ENCODE data around the gene COL23A1.
"Not testable (repeated sequence)": the region's sequence is repeated elsewhere in the genome, so short reads cannot be mapped to it uniquely, and the experiment has no call there.

COL23A1 gene

DNA sequence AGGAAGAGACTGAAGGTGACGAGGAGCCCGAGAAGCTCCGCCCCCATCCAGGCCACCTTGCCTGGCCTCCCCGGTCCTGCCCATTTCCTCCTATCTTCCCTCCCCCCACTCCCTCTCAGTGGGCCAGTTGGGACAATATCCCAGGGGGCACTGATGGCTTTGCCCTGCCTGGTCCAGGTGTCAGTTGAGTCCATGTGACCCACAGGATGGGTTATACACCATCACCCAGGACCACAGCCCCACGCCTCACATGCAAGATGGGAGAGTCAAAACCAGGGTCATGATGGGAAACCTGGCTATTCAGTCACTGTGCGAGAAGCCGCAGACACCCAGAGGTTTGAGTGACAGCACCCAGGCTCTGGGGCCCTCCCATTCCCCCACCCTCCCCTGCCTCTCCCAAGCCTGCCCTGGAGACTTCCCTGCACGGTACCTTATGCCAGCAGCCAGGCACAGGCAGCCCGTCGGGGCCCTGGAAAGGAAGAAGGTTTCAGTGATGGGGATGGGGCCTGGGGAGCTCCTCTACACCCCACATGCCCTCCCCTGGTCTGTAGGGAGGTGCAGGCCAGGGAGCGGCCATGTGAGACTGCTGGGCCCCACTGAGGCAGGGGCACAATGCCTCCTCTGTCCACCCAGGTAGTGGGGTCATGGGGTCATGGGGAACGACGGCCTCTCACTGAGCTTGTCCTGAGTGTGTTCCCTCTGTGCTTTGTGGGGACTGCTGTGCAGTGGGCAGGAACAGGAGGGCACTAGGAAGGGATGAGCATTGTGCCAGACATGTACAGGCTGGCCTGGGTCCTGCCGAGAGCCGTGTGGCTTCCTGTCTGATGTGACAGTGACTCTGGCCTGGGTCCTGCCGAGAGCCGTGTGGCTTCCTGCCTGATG is 351.2 kb downstream of the COL23A1 start:
- DNase-seq (ENCODE audit: low read depth), result no peak

DNA sequence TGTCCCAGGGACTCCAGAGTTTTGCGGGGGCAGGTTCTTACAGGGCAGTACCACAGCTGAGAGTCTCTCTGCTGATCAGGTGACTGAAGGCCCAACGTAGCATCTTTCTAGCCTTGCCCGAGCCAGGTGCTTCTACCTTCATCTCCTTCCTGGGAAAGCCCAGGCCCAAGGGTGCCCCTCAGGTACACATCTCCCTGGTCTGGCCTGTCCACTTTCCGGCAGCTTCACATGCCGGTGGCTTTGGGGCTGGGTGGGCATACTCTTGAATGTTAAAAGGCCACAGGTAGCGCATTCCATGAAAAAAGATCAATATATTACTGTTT is 351.9 kb downstream of the COL23A1 start:
- DNase-seq (ENCODE audit: low read depth), result no peak

DNA sequence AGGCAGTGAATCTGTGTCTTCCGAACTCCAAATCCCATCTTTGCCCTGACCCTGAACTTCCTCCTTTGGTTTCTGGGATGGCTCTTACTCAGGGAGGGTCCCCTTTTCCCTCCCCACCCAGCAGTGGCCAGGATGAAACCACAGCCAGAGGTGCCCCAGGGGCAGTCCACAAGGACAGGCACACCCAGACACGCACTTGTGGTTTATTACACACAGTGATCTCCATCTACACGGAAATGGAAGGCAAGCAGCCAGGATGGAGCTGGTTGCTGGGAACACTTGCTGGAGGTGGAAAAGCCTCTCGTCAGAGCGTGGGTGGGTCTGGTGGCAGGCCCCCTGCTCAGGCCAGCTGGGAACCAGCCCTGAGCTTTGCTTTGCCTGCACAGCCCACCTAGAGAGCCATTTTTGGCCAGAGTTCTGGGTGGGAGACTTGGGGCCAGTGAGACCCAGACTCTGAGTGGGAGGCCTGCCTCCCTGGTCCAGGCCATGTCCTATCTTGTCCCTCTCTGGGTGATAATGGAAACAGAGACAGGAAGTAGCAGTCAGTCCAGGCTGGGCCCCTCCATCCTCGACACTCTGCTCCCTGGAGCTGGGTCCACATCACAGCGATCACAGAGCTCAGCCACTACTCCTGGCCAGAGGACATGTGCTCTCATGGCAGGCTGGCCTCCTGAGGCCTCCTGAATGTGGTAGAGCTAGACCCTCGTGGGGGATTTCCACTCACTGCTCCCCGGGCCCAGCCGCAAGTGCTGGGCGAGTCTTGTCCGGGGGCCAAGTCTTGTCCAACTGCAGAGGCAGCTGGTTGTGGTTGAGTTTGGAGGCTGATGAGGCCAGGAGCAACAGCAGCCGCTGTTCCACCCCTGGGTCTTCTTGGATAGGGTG is 352.5 kb downstream of the COL23A1 start:
- no peak for DNase-seq (ENCODE audit: low read depth)

DNA sequence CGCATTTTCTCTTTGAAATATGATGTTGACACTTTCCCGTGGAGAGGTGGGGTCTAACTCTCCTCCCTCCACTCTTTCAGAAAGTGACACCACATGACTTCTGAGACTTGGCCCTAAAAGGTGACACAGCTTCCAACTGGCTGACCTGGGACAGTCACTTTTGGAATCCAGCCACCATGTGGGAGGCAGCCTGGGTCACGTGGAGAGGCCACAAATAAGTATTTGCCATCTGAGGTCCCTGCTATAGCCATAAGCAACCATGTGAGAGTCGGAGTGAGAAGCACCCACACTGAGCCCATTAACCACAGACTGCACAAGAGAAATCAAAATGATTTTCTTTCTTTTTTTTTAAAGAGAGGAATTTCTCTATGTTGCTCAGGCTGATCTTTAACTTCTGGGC is 353.5 kb downstream of the COL23A1 start:
- no peak for DNase-seq (ENCODE audit: low read depth)

DNA sequence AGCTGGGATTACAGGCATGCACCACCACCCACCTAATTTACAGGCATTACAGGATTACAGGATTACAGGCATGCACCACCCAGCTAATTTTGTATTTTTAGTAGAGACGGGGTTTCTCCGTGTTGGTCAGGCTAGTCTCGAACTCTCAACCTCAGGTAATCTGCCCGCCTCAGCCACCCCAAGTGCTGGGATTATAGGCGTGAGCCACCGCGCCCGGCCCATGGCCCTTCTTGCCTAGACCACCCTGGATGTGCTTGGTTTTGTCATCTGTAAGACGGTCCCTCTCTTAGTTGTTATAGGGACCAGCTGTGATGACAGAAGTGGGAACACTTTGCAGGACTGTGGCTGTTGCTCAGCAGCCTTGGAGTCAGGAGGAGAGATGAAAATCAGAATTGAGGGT is 354.1 kb downstream of the COL23A1 start:
- no peak for DNase-seq (ENCODE audit: low read depth)

DNA sequence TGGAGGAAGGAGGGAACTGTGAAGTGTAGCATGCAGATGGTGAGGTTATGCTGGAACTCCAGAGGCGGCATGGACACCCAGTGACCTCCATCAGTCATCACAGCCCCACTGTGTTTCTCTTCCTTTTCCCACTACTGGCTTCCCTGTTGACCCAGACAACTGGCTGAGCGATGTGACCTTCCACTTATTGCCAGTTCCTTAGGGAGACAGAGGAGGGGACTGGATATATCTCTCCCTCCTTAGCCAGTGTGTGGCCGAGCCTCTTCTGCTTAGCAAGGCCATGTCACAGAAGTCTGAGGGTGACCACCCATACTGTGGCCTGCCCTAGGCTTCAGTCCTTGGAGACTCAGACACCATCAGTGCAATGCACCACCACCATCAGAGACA is 354.6 kb downstream of the COL23A1 start:
- DNase-seq (ENCODE audit: low read depth), result no peak

DNA sequence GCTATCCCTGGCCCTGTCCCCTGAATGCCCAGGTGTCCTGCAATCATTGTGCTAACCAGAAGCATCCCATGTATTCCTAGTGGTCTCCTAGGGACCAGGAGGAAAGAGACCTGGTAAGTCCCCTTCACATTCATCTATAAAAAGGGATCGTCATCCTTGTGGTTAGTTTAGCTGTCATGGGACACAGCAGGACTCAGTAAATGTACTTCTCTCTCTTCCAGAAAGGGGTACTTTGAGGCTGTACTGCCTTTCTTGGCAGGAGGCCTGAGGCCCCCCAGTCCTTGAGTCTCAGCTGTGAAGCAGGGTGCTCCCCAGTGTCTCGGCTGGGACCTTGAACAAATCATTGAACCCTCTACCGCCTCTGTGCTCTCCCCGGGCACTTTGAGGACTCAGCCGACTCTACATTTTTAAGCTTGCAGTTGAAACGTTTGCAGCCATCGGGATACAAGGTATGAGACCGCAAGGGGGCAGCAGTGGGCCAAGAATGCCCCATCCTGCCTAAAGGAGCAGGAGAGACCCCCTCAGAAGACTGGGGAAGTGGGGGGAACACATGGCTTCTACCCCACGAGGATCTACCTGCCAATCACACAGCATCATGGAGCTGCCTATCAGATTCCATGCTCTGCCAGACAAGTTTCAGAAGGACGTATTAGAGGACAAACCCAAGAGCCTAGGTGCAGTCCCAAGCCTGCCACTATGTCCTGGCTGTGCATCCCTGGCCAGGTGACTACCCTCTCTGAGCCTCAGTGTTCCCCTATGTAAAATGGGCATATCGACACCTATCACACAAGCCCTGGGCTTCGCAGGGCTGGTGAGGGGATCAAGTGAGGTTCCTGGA is 355.2 kb downstream of the COL23A1 start:
- DNase-seq (ENCODE audit: low read depth), result peak; percentile 46

DNA sequence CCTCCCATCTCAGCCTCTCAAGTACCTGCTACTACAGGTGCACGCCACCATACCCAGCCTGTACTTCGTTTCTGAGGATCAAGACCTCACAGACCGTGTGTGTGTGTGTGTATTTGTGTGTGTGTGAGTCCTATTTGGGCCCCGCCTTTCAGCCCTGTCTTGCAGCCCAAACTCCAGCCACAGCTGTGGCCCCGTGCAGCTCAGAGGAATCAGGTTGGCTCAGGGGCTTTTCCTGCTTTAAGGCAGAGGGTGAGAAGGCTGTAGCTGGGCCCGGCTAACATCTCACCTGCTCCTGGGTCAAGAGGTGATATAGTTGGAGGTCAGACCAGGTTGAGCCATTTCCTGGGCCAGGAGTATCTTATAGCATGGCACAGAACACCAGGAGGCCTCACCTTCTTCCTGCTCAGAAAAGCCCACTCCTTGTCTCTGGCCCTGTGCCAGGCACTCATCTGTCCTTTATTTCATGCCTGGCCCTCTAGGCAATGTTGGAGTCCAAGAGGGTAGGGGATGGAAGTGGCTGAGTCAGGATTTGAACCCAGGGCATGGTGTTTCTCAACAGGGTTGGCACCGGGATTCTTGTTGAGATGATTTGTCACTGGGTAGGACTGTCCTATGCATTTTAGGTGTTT is 356.0 kb downstream of the COL23A1 start:
- no peak for DNase-seq (ENCODE audit: low read depth)

DNA sequence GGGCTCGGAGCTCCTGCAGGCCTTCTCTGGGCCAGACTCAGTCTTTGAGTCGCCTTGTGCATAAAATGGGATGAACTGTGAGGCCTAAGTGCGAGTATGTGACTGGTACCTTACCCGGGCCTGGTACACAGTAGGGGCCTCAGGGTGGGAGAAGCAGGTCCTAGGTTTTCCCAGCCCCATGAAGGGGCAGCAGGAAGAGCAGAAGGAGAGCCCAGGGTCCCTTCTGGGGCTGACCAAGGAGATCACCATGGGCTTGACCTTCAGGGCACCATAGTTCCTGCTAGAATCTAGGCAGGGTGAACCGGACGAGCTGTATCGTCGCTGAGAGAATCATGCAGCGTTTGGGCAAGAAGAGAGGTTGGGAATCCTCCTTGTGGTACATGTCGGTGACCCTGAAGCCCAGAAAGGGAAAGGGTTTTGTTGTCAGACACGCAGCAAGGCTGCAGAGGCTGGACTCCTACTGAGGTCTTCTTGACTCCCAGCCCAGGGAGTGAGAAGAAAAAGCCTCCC is 357.2 kb downstream of the COL23A1 start:
- DNase-seq (ENCODE audit: low read depth), result no peak

DNA sequence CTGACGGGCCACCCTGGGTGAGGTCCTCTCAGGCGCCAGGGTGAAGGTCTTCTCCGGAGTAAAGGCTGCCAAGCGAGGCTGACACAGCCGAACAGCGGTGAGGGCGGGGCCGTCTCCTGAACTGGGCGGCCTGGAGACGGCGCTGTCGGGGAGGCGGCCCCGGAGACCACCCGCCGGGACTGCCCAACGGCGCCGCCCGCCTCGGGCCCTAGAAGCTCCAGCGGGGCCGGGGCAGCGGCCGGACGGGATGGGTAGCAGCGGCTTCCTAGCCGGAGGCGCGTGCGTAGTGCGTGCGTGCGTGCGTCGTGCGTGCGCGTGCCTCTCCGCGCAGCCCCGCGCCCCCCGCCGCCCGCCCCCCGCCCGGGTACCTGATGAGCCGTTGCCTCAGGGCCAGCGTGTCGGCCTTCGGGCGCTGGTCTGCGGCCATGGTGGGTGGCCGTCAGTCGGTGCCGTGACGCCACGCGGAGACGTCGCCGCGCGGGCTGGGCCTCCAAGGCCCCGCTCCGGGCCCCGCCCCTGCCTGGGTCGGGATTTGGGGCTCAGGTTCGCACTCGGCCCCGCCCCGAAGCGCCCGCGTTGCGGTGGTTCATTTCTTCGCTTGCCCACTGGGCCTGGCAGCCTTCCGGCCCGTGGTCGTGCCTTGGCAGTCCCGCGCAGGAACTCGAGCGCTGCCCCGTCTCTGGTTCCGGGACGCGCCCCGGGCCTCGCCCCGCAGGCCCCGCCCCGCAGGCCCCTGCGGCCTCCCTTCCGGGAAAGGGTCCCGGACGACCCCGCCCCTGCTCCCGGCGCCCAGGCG is 357.9 kb downstream of the COL23A1 start, which contains the start of gene PHYKPL:
Gene PHYKPL (minus strand): TSS at position 679 of the 796 bp plus-strand sequence. CDS start 252 bp downstream, at position 427.
- DNase-seq (ENCODE audit: low read depth), result peak; percentile 54

DNA sequence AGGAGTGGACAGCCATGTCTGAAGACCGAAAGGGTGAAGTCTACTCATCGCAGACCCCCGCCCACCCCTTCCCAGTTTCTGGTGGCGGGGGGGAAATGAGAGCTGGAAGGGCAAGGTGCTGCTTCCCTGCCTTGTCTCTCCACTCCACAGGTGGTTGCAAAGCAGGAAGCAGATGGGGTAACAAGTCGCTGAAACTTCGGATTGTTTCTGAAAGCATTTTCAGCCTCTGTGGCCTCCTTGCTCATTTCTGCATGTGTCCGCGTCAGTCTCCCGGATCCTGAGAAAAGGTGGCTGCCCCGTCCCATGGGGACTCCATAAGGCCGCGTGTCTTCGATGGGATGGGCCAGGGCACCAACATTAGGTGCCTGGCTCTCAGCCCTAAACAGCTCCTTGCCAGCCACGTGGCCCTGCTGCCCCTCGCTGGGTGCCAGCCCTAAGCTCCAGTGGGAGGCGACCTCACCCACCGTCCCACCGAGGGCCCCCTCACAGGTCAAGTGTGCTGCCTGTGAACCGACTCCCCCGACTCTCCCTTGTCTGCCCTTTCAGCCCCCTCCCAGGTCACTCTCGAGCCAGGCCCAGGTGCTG is 358.6 kb downstream of the COL23A1 start:
- no peak for DNase-seq (ENCODE audit: low read depth)

DNA sequence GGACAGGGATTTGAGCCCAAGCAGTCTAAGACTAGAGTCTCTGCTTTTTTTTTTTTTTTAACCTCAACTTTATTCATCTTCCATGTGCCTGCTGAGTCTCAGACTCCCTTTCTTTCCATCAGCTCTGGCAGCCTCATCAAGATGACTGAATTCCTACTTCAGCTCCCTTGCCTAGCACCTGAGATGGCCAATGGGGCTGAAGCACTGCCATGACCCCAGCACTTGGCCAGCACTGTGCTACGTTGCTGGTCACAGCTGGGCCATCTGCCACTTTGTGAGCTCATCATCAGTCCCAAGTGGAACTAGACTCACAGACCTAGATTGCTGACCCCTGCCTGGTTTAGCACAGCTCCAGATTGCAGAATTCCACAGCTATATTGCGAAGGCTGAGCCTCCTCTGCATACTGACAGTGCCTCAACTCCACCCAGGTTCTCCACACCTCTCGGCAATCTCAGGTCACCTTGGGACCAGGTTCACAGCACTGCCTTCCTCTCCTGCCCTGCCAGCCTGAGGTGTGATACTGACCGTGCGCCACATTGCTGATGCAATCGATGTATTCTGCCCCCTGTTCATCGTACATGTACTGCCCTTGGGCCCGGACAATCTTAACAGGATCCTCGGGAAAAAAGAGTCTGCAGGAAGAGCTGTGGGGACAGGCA is 359.2 kb downstream of the COL23A1 start:
- DNase-seq (ENCODE audit: low read depth), result no peak

DNA sequence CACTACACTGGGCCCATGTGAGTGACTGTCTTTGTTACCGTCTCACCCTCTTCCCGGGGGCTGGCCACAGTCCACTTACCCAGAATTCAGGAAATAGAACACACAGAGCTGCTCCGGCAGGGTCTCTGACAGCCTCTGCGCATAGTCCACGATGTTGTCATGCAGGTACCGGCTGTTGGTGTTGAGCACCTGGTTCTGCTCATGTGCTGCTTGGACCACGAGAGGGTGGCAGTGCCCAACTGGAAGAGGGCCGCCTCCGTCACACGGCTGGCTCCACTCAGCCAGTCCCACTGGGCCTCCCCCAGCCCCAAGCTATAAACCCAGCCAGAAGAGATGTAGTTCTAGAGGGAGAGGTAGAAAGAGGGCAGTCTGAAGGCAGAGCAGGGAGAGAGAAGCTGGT is 360.3 kb downstream of the COL23A1 start:
- DNase-seq (ENCODE audit: low read depth), result no peak

DNA sequence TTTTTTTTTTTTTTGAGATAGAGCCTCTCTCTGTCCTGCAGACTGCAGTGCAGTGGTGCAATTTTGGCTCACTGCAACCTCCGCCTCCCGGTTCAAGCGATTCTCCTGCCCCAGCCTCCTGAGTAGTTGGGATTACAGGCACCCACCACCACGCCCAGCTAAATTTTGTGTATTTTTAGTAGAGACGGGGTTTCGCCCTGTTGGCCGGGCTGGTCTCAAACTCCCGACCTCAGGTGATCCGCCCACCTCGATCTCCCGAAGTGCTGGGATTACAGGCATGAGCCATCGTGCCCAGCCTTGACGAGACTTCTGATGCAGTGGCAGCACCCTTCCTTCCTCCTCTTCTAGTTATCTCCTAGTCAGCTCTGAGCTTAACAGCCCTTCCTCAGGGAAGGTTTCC is 361.1 kb downstream of the COL23A1 start:
- DNase-seq (ENCODE audit: low read depth), result not testable (repeated sequence)

DNA sequence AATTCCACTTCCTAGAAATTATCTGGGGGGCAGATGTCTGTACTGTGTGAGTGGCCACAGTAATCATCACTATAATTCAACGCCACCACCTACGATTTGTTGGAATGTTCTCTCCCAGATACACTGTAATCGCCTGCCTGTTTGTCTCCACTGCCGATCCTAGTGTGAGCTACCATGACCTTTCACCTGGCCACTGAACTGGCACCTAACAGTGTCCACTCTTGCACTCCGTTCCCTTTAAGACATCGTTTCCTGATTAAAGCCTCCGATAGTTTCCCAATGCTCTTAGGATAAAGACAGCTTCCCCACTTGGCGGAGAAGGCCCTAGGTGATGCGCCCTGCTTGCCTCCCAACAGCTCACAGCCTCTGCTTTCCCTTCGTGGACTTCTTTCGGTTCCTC is 361.6 kb downstream of the COL23A1 start:
- DNase-seq (ENCODE audit: low read depth), result no peak

DNA sequence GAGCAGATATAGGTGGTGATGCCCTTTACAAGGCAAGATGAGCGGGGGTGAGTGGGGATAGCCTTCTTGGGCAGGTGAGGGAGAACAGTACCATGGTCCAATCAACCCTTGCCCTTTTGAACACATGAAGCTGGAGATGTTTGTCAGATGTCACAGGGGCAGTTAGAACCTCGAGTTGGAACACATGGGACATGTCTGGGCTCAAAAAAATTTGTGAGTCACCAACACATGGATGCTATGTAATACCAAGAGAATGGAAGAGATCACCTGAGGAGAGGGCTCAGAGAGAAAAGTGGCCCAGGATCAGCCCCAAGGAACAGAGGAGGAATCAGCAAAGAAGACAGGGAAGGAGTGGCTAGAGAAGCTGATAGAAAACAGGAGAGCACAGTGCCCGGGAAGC is 362.3 kb downstream of the COL23A1 start:
- DNase-seq (ENCODE audit: low read depth), result no peak

DNA sequence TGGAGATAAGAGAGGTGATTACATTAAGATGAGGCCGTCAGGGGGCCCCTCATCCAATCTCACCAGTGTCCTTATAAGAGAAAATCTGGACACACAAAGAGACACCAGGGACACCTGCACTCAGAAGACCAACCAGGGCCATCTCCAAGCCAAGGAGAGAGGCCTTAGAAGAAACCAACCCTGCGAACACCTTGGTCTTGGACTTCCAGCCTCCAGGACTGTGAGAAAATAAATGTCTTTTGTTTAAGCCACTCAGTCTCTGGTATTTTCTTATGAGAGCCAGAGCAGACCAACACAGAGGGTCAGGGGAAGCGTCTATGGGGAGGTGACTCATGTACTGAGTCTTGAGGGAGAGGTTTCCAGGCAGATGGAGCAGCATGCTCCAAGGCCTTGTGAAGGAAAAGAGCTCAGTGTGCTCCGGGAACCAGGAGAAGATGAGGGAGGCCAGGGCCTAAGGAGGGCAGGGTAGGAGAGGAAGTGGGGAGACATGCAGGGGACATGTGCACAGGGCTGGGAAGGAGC is 363.0 kb downstream of the COL23A1 start:
- DNase-seq (ENCODE audit: low read depth), result no peak

DNA sequence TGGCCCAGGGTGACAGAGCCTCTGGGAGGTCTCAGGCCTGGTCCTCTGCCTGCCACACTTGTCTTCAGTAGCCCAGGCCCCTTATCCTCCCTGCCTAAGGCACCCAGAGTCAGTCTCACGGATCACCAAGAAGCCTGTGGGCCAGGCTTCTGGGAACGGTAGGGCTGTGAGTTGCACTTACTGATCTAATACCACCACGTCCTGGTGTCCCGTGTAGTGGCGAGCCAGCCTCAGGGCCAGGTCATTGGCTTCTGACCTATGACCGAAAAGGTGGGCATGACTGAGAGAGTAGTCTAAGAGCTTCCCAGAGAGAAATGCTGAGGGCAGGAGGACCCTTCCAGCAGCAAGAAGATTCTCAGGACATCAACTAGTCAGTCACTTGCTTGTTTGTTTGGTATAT is 365.0 kb downstream of the COL23A1 start:
- DNase-seq (ENCODE audit: low read depth), result no peak

DNA sequence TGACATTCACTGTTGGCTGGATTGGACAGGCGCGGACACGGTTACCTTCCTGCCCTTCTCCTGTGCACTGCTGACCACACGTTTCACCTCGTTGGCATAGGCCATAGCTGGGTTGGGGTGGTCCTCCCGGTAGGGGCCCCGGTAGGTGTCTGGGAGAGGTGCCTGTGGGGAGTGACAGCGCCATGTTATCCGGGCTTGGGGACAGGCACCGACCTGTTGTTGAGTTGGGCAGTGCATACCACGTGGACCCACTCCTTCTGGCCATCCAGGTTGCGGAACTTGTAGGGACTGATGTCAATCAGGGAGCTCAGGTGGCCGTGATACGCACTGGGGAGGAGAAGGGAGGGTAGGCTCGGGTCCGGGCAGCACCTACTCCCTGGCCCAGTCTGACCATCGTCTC is 365.8 kb downstream of the COL23A1 start:
- no peak for DNase-seq (ENCODE audit: low read depth)
